OCI-LY7 (cell line): Measurements from ENCODE around the gene CYFIP2.

Experiments
- EZH2phosphoT487 ChIP-seq: fragments of 200-600 bp; sonication (generic); IDR thresholded peaks from 2 replicates; pipeline ENCODE4 v1.6.1; 2018; ENCODE audit warnings: low read depth, borderline replicate concordance, mild to moderate bottlenecking, mixed run types, antibody characterized with exemption, low read length, moderate library complexity, mixed read lengths
- TF ChIP-seq, protein P1 (sequence below): fragments of 200-600 bp; sonication (generic); conservative IDR thresholded peaks from 2 replicates; pipeline ENCODE4 v1.5.1; 2014; ENCODE audit warnings: mild to moderate bottlenecking, antibody characterized with exemption, low read length, moderate library complexity, mixed read lengths

DNA sequence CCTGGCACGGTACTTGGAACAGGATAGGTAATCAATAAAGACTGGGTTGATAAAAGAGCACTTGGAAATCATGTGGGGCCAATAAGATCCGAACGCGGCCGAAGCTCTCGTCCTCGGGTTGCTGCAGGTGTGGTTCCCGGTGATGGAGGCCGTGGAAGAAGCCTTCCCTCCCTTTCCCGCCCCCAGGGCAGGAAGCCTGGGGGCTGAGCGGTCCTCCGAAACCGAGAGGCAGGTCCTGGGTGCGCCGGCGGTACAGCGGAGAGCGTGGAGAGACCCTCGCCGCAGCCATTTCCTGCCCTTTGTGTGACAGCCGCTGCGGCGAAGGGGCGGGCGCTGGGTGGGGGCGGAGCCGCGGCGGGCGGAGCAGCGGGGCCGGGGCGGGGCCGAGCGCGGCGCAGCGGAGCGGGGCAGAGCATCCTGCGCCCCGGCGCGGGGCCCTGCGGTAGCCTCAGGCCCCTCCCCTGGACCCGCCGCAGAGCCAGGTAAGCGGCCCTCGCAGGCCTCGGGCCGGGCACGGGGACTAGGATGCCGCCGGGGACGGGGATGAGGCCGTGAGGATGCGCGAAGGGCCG lies at the start of gene CYFIP2:
- TF ChIP-seq, protein P1, sequence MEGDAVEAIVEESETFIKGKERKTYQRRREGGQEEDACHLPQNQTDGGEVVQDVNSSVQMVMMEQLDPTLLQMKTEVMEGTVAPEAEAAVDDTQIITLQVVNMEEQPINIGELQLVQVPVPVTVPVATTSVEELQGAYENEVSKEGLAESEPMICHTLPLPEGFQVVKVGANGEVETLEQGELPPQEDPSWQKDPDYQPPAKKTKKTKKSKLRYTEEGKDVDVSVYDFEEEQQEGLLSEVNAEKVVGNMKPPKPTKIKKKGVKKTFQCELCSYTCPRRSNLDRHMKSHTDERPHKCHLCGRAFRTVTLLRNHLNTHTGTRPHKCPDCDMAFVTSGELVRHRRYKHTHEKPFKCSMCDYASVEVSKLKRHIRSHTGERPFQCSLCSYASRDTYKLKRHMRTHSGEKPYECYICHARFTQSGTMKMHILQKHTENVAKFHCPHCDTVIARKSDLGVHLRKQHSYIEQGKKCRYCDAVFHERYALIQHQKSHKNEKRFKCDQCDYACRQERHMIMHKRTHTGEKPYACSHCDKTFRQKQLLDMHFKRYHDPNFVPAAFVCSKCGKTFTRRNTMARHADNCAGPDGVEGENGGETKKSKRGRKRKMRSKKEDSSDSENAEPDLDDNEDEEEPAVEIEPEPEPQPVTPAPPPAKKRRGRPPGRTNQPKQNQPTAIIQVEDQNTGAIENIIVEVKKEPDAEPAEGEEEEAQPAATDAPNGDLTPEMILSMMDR, result no peak
- TF ChIP-seq EZH2phosphoT487, result no peak
